AG04449 (cell line): Measurements from ENCODE around the gene REXO4.

Source experiments
- CTCF ChIA-PET: fragments of 350-600 bp; formaldehyde crosslinking; extraction: SDS; loops from one replicate; lab custom pipeline; 2021; ENCODE audit warnings: antibody characterized with exemption; lab: Yijun Ruan, JAX
- POLR2A ChIA-PET: fragments of 400-600, 350-600 bp; formaldehyde crosslinking; extraction: SDS; loops from one replicate; lab custom pipeline; 2020; ENCODE audit warnings: antibody characterized with exemption, inconsistent platforms; lab: Yijun Ruan, JAX
- DNase-seq: peaks from one replicate; pipeline ENCODE4 v3.0.0-alpha.2; 2010; ENCODE audit warnings: low read depth, low spot score
- H3K4me3 ChIP-seq: 2 replicates; pipeline ENCODE4 v1.5.1; 2011; ENCODE audit warnings: low read depth, mild to moderate bottlenecking, control low read depth, low read length
- CTCF ChIP-seq: IDR thresholded peaks from one replicate; pipeline ENCODE4 v1.5.1; 2011; ENCODE audit warnings: mild to moderate bottlenecking, moderate library complexity, low read length, control low read depth, inconsistent platforms; ENCODE audit not compliant: insufficient read depth; ENCODE audit errors: missing control alignments

The REXO4 gene

GRCh38 chr9:133433351-133433843, 15.6 kb upstream of the REXO4 start:
- POLR2A ChIA-PET: no interaction called here
- H3K4me3 ChIP-seq: no peak overlapping the region
- no peak for TF ChIP-seq CTCF
- no peak for DNase-seq
- CTCF ChIA-PET: no interaction called here

DNA sequence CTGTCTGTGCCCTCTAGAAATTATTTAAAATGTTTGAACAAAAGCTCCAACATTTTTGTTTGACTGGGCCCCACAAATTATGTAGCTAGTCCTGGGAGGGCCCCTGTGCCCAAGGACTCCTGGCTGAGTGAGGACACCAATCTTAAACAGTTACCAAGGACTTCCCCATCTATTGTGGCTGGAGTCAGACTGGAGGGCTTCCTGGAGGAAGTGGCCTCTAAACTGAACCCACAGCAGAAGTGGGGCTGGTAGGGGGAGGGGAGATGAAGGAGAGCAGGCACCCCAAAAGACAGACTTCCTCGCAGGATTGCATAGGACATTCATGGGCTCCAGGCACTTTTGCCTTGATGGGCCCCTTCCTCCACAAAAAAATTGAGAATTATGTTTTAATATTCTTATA, 12.4 kb upstream of the REXO4 start:
- no peak for DNase-seq
- TF ChIP-seq CTCF: no peak
- POLR2A ChIA-PET: no interaction called here
- H3K4me3 ChIP-seq: no peak overlapping the region
- CTCF ChIA-PET: interaction anchor here (1.5 kb wide), 1 partner anchor 9 kb away, joined by 5 read pairs; no protein-coding TSS in a partner anchor

DNA sequence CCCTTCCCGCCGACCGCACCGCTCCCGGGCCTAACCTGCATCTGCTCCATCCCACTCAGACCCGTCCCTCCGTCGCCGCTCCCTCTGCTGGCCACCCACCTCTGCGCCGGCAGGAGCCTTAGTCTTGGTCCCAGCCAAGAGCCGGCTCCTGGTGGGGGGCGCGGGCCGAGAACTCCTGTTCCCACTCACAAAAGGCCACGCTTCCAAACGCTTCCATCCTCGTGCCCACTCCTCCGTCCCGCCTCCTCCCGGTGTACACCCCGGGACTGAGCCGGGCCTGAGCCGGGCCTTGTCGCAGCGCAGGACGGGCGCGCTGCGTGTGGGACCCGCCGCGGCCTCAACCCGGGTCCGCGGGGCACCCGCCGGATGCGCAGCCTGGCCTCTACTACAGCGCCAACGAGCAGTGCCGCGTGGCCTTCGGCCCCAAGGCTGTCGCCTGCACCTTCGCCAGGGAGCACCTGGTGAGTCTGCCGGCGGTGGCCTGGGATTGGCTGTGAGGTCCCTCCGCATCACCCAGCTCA, 11.9 kb upstream of the REXO4 start:
- ChIA-PET POLR2A (no interaction called here), CTCF (interaction anchor here (1.5 kb wide), 1 partner anchor 10 kb away, joined by 5 read pairs; no protein-coding TSS in a partner anchor)
- TF ChIP-seq CTCF: peak; percentile 68
- H3K4me3 ChIP-seq: no peak overlapping the region
- no peak for DNase-seq

- no peak for TF ChIP-seq CTCF
- POLR2A ChIA-PET: no interaction called here
- CTCF ChIA-PET: no interaction called here
- H3K4me3 ChIP-seq: no peak overlapping the region
- no peak for DNase-seq
Observed at GRCh38 chr9:133429214-133429613, 11.4 kb upstream of the REXO4 start.

DNA sequence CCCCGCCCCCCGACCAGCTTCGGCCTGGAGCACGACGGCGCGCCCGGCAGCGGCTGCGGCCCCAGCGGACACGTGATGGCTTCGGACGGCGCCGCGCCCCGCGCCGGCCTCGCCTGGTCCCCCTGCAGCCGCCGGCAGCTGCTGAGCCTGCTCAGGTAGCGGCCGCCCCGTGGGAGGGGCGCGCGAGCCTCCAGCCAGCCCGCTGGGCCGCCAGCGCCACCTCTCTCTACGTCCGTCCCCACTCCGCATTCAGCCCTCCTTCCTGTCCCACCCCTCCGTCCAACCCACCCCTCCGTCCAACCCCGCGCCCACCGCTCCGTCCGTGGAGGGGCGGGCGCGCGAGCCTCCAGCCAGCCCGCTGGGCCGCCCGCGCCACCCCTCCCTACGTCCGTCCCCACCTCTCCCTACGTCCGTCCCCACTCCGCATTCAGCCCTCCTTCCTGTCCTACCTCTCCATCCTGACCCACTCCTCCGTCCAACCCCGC, 10.8 kb upstream of the REXO4 start:
- peak overlapping the region; percentile 6; the same call in 1 of the 2 replicates for H3K4me3 ChIP-seq
- no peak for DNase-seq
- no peak for TF ChIP-seq CTCF
- ChIA-PET CTCF (no interaction called here), POLR2A (no interaction called here)

DNA sequence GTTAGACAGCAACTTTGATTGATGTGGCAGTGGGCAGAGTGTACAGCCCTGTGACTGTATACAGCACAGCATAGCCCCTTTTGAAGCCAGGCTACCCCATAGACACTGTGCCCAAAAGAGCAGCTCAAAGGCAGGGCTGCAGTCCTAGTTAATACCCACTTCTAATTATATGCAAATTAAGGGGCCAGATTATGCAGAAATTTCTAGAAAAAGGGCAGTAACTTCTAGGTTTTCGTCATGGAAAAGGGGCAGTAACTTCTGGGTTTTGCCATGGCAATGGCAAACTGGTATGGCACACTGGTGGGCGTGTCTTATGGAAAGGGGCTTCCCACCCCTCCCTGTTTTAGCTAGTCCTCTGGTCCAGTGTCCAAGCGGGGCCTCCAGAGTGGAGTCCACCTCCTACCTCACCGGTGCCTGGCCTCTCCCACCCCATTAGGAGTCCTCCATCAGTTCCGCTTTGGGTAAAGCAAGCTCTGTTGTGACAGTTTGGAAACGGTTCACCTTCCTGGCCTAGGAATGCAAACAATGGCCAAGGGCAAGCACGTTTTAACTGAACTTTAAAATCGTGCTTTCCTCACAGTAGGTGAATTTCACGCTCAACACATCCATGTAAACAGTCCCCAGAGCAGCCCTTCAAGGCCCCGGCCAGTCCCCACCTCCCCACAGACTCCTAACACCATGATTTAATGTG, 10.0 kb upstream of the REXO4 start:
- no peak for DNase-seq
- POLR2A ChIA-PET: interaction anchor here (1.0 kb wide), 1 partner anchor 80 kb away, joined by 4 read pairs; the partner anchor contains the start of genes MED22 and RPL7A
- H3K4me3 ChIP-seq: no peak overlapping the region
- CTCF ChIA-PET: no interaction called here
- no peak for TF ChIP-seq CTCF
